Measurements from ENCODE around the gene SLC6A18. TPM values are rescaled to one million over a fixed set of nuclear protein-coding genes. Genes with fewer than 3 reads are reported as not detected.

Gene SLC6A18
- total RNA-seq, 1 donor from 2014 or later = not detected

DNA sequence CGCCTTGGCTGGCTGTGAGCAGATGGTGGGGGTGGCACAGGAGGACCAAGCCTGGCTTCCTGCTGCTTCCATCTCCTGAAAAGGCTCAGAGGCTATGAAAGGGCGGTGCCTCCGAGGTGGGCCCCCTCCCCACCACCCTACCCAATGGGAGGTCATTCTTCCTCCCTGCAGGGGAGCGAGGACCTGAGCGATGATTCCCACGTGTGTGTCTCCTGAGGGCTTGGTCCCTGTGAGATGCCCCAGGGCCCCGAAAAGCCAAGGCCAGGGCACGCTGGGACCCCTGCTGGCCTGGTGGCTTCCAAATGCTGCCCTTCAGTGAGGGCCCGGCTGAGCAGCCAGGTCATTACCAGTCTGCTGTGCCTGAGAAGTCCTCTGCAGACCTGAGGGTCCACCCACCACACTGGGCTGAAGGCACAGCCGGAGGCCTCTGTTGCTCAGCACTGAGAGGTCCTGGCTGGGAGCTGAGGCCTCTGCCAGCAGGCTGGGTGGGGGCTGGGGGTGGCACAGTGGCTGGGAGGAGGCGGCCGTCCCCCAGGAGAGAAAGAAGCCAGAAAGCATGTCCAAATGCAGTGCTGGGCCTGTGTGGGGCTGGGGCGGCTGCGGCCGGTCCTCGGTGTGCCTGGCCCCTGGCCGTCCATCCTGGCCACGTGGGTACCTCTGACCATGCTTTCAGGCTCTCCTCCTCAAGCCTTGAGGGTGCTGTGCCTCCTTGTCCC, 37.8 kb upstream of the SLC6A18 start:
- intact Hi-C loops (cut with micrococcal nuclease) = no loop called here

GRCh38 chr5:1187950-1188334, 37.2 kb upstream of the SLC6A18 start:
- intact Hi-C loops (cut with micrococcal nuclease) = no loop called here

GRCh38 chr5:1188464-1188863, 36.7 kb upstream of the SLC6A18 start:
- intact Hi-C loops (cut with micrococcal nuclease) = no loop called here

DNA sequence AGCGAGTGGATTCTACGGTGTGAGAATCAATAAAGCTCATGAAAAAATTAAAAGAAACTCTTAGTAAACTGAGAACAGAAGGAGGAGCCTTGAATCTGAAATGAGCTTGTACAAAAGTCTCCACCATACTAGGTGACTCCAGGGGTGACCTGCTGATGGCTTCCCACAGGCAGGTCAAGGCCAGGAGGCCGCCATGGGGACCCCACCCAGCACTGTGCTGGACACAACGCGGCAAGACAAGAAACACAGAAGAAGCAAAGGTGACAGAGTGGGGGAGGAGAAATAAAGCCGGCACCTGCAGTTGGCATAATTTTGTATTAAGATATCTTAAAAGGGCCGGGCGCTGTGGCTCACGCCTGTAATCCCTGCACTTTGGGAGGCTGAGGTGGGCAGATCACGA, 35.9 kb upstream of the SLC6A18 start:
- intact Hi-C loops (cut with micrococcal nuclease) = no loop called here

- intact Hi-C loops (cut with micrococcal nuclease) = no loop called here
Measured at GRCh38 chr5:1190278-1190677, 34.9 kb upstream of the SLC6A18 start.

DNA sequence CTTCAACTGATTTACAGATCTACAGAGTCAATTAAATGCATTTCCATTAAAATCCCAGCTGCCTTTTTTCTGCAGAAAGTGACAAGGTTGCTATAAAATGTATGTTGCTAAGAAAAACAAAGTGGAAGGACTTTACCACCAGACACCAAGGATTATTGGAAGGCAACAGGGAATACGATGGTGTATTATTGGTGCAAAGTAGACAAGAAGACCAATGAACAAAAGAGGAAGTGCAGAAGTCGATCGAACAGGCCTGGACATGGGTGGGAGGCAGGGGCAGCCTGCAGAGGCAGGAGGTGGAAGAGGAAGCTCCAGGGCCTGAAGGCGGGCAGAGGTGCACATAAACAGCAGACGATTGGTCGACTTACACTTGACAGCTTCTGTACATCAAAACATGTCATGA, 34.3 kb upstream of the SLC6A18 start:
- intact Hi-C loops (cut with micrococcal nuclease) = no loop called here

DNA sequence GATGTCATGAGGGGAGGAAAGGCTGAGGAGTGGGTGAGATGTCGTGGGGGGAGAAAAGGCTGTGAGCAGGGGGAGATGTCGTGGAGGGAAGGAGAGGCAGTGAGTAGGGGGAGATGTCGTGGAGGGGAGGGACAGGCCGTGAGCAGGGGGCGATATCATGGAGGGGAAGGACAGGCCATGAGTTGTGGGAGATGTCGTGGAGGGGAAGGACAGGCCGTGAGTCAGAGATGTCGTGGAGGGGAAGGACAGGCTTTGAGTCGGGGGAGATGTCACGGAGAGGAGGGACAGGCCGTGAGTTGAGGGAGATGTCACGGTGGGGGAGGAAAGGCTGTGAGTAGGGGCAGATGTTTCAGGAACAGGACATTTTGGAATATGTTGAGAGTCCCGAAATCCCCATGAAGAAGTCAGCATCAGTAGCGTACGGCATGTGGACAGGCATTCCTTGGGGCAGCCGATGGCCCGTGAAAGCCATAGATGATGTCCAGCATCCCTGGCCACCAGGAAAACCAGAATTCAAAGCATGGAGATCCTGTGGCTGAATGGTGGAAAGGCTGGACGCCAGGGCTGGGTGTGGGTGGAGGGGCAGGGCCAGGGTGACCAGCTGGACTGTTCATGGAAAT, 32.1 kb upstream of the SLC6A18 start:
- intact Hi-C loops (cut with micrococcal nuclease) = no loop called here

DNA sequence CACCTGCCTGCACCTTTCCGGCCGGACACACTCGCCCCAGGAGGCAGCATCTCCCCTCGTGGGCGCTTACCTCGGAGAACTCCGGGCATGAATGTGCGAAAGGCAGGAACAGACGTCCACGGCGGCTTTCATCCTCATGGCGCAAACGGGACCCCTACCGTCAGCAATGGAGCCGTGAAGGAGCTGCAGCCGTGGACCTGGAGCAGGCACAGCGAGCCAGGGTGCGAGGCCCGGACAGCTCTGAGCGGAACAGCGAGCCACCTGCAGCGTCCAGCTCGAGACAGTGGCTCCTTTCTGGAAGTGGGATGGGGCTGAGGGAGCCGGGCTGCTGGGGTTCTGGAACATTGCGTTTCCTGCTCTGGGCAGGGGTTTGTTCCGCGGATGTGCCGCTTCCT, 31.6 kb upstream of the SLC6A18 start:
- intact Hi-C loops (cut with micrococcal nuclease) = no loop called here

DNA sequence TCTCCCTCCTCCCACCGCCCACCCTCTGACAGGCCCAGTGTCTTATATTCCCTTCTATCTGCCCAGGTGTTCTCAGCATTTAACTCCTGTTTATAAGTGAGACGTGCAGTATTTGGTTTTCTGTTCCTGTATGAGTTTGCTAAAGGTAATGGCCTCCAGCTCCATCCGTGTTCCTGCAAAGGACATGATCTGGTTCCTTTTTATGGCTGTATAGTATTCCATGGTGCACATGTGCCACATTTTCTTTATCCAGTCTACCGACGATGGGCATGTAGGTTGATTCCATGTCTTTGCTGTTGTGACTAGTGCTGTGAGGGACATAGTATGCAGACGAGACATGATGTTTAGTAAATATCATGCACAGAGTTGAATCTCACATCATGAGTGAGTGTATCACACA, 30.8 kb upstream of the SLC6A18 start:
- intact Hi-C loops (cut with micrococcal nuclease) = no loop called here

DNA sequence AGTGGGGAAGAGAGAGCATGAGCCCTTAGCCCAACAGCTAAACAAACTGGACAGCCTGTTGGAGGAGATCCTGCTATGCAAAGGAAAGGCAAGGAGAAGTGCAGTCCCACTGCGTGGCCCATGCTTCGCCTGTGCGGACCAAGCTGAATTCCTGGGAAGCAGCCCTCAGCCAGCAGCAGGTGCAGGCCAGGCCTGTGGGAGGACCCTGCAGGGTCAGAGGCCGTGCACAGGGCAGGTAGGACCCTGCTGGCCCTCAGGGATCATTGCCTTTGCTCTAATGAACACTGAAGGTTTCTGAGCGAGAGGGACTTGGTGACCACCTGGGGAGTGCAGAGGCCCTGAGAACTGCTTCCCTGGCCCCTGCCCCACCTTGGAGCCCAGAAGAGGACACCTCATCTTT, 29.7 kb upstream of the SLC6A18 start:
- intact Hi-C loops (cut with micrococcal nuclease) = no loop called here

- intact Hi-C loops (cut with micrococcal nuclease) = no loop called here
Measured at GRCh38 chr5:1195916-1196315, 29.3 kb upstream of the SLC6A18 start.

DNA sequence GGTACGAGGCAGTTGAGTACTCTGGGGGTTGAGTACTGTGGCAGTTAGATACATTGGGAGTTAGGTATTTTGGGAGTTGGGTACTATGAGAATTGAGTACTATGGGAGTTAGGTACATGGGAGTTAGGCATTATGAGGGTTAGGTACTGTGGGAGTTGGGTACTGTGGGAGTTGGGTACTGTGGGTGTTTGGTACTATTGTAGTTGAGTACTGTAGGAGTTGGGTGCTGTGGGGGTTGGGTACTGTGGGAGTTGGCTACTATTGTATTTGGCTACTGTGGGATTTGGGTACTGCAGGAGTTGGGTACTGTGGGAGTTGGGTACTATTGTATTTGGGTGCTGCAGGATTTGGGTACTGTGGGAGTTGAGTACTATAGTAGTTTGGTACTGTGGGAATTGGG, 28.6 kb upstream of the SLC6A18 start:
- intact Hi-C loops (cut with micrococcal nuclease) = no loop called here

DNA sequence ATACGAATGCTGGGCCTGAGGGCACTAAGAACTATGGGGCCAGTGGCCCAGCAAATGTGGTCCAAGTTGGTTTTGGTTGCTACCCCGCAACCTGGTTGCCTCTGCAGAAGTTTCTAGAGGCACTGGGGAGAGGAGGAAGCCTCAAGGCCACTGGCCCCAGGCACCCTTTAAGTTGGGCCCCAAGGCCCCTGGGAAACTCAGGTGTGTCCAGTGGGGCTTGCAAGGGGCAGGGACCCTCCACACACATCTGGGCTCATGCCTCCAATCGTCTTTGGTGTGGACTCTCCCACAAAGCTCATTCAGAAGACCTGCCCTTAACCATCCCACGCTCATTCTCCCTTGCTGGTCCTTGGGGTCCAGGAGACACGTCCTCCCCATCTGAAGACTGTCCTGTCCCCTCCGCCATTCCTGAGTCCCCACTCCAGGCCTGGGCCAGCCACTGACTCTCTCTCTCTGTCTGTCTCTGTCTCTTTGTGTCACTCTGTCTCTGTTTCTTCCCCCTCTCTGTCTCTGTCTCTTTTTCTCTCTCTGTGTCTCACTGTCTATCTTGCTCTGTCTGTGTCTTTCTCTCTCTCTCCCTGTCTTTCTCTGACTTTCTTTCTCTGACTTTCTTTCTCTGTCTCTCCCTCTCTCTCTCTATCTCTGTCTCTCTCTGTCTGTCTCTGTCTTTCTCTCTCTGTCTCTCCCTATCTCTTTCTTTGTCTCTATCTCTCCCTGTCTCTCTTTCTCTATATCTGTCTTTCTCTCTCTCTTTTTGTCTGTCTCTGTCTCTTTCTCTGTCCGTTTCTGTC, 27.1 kb upstream of the SLC6A18 start:
- intact Hi-C loops (cut with micrococcal nuclease) = no loop called here

- intact Hi-C loops (cut with micrococcal nuclease) = no loop called here
Measured at GRCh38 chr5:1199340-1199648, 25.9 kb upstream of the SLC6A18 start.

DNA sequence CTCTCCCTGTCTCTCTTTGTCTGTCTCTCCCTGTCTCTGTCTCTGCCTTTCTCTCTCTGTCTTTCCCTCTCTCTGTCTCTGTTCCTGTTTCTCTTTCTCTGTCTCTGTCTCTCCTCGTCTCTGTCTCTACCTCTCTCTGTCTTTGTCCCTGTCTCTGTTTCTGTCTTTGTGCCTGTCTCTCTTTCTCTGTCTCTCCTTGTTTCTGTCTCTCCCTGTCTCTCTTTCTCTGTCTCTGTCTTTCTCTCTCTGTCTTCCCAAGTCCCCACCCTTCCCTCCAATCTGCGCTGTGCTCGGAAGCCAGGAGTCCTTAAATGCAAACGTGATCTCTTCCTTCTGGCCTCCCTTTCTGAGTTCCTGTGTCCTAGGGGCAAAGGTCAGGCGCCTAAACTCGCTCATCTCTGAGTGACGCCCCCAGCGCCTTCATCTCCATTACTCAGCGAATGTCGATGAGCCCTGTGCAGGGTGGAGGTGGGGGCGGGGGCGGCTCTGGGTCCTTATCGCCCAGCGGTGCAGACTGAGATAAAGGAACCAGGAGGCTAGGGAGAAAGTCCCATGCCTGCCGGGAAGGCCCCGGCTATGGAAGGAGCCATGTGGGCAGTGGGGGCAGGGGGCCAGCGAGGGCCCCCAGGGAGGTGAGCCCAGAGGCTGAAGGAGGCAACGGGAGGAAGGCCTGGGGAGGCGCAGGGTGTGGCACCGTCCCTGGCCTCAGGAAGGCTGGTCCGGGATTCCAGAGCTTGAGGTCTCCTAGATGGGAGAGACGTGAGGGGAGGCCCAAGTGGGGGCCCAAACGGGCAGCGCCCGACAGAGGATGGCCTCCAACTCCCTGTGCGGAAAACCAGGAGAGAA, 25.3 kb upstream of the SLC6A18 start:
- intact Hi-C loops (cut with micrococcal nuclease) = no loop called here

DNA sequence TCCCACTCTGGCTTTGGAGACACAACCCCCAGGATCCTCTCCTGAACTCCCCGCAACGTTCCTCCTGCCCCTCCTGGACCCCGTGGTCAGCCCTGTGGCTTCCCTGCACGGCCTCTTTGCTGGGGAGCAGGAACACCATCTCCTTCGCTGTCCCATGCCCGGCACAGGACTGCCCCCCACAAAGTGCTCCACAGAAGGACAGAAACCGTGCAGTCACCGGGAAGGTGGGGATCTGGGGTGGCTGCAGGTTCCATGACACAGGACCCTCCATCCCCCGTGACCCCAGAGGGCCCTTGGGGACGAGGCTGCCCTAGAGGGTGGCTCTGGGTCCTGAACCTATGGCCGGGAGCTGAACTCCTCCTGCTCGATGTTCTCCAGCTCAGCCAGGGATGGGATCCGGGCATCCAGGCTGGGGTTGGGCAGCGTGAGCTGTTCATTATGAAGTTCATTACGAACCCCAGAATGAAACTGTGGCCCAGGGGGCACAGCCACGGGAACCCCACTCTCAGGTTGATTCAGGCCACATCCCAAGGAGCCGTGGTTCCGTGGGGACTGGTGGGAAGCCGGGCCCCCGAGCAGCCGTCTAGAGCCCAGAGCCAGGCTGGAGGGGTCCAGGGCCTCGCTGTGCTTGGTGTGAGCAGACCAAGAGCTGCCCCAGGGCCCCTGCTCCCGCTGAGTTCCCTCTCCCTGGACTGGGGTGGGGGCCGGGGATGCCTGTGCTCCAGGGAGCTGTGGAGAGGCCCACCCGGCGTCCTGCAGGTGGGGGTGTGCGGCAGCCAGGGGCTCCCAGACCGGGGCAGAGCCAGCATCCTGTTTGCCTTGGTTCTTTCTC, 24.5 kb upstream of the SLC6A18 start:
- intact Hi-C loops (cut with micrococcal nuclease) = no loop called here

- intact Hi-C loops (cut with micrococcal nuclease) = no loop called here
Measured at GRCh38 chr5:1201327-1202025, 23.7 kb upstream of the SLC6A18 start, which contains the start of gene SLC6A19. TSS of gene SLC6A19 (plus strand) at chr5:1201595. CDS start at chr5:1201651, 56 bp downstream.

- intact Hi-C loops (cut with micrococcal nuclease) = no loop called here
Measured at GRCh38 chr5:1202026-1202797, 23.0 kb upstream of the SLC6A18 start.

DNA sequence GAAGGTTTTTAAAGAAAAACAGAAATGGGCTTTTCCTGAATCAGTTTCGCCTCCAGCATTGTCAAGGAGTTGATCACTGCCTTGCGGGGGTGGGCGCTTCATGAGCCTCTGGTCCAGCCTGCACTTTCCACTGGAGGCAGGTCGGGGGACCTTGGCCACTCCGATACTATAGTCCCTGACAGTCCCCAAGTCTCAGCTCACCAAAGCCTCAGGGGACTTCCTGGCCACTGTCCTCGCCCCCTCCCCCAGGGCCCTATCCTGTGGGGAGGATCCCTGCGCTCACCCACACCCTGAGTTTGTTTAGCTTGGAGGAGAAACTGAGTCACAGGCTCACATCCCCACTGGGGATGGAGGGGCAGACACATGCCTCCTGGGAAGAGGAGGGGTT, 22.4 kb upstream of the SLC6A18 start:
- intact Hi-C loops (cut with micrococcal nuclease) = no loop called here
